HUDEP-2 (cell line): Measurements from ENCODE around the gene IQCH.

ENCODE experiments used
- DNase-seq, 76 experiments: peaks; one replicate each; lab custom pipeline; 2025; ENCODE audit not compliant: unreplicated experiment in 76 of 76; lab: John Stamatoyannopoulos, UW

Gene IQCH

GRCh38 chr15:67254238-67255175, at the start of gene IQCH, which contains the start of gene AAGAB:
IQCH (plus strand) TSS chr15:67254786; CDS start chr15:67254897, 111 bp downstream.
AAGAB (minus strand) TSS chr15:67254661; CDS start chr15:67254631, 30 bp downstream.
- peak; percentile 58 to 99 (median 96) for DNase-seq

GRCh38 chr15:67207555-67208207, 46.9 kb upstream of the IQCH start:
- no peak for DNase-seq

DNA sequence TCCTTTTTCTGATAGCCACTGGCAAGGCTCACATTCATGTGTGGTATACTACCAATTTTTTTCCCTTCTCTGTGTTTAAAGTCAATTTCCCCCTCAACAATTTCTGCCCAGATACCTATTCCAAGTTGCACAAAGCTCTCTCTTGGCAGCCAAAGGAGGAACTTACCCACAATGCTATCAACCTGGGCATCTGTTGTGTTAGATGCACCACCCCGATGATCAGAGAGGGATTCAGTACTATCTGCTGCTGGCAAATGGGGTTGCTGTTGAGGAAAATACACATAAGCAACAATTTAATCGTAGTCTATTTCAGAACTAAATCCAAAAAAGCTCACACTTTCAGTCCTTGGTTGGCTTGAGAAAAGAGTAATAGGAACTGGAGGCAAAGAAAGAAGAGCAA, 46.2 kb upstream of the IQCH start:
- peak in 50 of 76 experiments; percentile 3 to 70 (median 20) for DNase-seq

GRCh38 chr15:67210555-67211168, 43.9 kb upstream of the IQCH start:
- DNase-seq = no peak

DNA sequence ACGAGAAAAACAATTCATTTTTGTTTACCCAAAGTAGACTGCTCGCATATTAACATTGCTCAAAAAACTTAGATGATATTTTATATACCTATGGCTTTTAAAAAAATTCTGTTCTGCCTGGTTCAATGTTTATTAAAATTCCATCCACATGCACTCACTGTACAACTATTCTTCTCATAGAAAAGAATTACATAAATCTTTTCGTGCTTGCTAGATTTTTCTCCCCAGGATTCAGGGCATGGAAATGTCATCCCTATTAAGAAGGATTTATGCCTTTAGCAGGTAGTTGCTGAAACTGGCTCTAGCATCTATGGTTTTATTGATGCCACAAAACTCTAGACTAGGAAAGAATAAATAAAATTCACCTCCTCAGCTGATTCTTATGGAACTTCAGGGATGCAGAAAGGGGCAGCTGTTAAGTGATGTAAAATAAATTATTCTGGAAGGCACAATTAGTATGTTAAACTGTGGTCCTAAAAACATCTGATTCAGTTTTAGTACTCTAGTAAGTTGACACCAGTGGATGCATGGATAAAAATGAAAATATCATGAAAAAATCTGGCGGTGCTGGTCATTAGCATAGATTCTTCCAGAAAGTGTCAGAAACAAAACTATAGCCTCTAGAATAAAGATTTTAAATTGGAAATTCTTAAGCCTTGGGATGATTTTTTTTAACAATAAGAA, 41.8 kb upstream of the IQCH start:
- DNase-seq = no peak

- DNase-seq = no peak
Measured at GRCh38 chr15:67215102-67215501, 39.5 kb upstream of the IQCH start.

- no peak for DNase-seq
Measured at GRCh38 chr15:67216859-67217258, 37.7 kb upstream of the IQCH start.

DNA sequence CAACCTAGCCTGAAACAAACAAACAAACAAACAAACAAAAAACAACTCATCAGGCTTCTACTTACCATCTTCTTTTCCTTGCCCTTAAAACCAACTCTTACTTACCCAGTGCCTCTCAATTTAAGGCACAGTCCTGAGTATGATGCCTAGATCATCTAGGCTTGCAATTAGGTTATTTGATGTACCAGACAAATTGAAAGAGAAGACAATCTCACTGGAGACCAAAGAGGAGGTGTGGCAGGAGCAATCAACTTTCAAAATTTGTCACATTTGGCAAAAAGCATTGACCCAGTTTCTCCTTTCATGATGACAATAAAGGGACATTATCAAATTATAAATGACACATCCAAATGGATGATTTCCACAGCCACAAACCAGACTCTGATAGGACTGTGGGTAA, 36.2 kb upstream of the IQCH start:
- no peak for DNase-seq

- no peak for DNase-seq
Measured at GRCh38 chr15:67219288-67219687, 35.3 kb upstream of the IQCH start.

DNA sequence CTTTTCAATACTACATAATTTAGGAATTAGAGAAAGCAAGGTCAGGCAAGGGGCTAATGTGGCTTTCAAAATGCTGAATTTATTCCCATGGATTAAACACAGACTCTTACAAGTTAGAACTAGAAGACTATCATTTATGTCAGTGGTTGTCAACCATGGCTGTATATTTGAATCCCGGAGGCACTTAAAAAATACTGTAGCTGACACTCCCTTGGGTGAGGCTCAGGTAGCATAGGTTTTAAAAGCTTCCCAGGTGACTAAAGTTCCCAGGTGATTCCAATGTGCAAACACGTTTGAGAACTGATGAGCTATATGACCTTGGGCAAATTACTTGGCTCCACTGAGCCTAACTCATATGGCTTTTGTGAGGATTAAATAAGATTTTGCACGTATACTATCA, 29.7 kb upstream of the IQCH start:
- no peak for DNase-seq

DNA sequence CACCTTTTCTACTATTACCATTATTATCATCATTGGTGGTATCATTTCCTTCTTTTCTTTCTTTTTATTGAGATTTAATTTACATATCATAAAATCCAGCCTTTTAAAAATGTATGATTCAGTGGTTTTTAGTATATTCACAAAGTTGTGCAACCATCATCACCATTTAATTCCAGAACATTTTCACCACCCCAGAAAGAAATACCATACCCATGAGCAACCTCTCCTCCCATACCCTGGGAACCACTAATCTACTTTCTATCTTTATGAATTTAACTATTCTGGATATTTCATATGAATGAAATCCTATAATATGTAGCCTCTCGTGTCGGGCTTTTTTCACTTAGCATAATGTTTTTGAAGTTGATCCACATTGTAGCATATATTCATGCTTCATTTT, 29.2 kb upstream of the IQCH start:
- DNase-seq = no peak

GRCh38 chr15:67227431-67227830, 27.2 kb upstream of the IQCH start:
- no peak for DNase-seq

DNA sequence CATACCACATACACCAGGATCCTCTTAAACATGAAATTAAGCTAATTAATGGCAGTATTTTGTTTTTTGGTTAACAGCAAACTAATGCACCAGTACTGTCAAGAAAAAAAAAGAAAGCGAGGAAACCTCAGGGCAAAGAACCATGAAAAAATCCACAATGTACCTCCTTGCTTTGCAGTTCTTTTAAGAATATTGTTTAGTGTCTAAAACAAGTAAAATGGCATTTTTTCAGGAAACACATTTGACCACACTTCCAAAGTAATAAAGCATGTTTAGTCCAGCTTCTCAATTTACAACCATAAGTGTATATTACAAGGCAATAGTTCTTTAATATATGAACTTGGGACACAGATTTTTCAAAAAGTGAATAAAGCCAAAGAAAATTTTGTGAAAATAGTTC, 26.7 kb upstream of the IQCH start:
- no peak for DNase-seq

- DNase-seq = no peak
Measured at GRCh38 chr15:67228286-67228685, 26.3 kb upstream of the IQCH start.

- no peak for DNase-seq
Measured at GRCh38 chr15:67230504-67230903, 24.1 kb upstream of the IQCH start.

DNA sequence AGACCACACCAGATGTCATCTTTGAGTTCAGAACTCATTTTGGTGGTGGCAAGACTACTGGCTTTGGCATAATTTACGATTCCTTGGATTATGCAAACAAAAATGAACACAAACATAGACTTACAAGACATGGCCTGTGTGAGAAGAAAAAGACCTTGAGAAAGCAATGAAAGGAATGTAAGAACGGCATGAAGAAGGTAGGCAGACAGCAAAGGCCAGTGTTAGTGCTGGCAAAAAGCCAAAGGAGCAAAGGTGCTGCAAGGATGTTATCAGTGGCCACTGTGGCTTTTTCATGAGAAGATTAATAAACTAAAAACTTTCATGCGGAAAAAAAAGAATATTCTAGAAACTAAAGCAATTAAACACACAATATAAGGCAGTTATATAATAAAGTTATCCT, 22.0 kb upstream of the IQCH start:
- no peak for DNase-seq

GRCh38 chr15:67240235-67241131, 14.1 kb upstream of the IQCH start:
- DNase-seq = peak in 6 of 76 experiments; percentile 0 to 8 (median 6)

DNA sequence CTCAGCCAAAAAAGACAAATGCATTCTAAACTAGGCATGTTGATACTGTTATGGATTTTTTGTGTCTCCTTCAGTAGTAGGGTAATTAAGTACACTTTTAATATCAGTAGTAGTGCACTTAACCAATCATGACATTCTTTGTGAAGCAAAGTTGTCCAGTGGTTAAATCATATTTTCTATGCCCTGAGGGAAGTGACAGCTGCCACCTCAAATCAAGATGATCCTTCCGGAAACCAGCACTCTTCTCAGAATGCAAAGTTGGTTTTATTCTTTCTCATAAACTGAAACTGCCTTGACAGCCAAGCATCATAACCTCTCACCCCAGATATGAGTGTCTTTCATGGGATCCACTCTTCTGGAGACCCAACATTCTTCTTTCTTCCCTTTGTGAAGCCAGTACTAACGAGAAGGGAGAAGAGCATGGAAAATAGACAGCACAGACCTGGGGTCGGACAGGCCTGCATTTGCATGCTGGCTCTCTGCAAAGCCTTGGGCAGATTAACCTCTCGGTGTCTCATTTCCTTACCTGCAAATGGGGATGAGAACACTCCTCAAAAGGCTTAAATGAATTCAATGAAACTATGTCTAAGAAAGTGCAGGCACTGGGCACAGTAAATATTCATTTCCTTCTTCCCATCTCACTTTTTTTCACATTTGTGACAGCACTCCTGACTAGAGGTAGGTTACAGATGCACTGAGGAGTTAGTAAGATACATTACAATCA, 13.3 kb upstream of the IQCH start:
- no peak for DNase-seq

- no peak for DNase-seq
Measured at GRCh38 chr15:67242708-67243111, 11.9 kb upstream of the IQCH start.
